ENCODE data around the gene SRSF4.
"Not testable (repeated sequence)": the region's sequence is repeated elsewhere in the genome, so short reads cannot be mapped to it uniquely, and the experiment has no call there.

Gene SRSF4

DNA sequence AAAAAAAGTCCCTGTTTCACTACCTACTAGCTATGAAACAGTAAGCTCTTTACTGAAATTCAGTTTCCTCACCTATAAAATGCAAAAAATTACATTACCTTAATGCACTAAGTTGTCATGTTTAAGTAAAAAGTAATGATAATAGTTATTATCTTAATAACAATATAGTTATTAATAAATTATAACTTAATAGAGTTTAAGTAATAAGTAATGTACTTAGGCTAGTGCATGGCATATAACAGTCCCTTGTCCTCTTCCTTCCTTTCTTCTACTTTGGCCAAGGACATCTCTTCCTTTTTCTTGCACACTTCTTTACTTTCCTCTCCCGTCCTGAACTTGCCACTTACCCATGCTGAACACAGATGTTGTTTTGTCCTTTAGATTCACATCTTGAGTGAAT, 67.0 kb downstream of the SRSF4 start:
- H3K27ac ChIP-seq, result no peak overlapping the region
- TF ChIP-seq, protein P1, sequence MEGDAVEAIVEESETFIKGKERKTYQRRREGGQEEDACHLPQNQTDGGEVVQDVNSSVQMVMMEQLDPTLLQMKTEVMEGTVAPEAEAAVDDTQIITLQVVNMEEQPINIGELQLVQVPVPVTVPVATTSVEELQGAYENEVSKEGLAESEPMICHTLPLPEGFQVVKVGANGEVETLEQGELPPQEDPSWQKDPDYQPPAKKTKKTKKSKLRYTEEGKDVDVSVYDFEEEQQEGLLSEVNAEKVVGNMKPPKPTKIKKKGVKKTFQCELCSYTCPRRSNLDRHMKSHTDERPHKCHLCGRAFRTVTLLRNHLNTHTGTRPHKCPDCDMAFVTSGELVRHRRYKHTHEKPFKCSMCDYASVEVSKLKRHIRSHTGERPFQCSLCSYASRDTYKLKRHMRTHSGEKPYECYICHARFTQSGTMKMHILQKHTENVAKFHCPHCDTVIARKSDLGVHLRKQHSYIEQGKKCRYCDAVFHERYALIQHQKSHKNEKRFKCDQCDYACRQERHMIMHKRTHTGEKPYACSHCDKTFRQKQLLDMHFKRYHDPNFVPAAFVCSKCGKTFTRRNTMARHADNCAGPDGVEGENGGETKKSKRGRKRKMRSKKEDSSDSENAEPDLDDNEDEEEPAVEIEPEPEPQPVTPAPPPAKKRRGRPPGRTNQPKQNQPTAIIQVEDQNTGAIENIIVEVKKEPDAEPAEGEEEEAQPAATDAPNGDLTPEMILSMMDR (IDR thresholded peaks at IDR 0.05), result no peak
- H3K4me3 ChIP-seq, result no peak overlapping the region
- DNase-seq (ENCODE audit: low spot score), result no peak

DNA sequence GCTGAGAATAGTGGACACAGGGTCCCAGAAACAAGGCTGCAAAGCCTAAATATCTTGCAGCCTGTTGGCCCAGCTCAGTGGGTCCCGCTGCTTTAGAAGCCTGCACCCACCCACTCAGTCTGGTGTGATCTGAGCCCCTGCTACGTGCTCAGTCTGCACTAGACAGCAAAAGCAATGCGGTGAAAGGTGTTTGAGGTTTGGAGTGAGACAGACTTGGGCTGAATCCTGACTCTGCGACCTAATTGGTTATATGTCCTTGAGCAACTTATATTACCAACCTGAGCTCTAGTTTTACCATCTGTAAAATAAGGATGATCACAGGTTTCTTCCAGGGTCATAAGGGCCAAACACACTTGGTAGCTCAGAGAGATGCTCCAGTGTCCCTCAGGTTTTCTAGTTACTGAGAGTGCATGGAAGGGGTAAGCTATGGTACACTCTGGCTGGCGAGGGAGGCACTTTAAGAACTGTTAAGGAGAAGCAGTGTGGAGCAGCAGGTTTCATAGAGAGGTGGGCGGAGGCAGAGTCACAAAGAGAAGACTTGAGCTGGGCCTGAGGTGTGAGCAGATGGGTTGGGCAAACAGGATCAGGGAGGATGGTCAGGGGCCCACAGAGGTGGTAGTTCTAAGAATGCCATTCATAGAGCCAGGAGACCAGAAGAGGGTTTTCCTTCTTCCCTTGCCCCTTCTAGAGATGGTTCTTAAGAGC, 68.1 kb downstream of the SRSF4 start:
- H3K4me3 ChIP-seq, result no peak overlapping the region
- H3K27ac ChIP-seq, result no peak overlapping the region
- no peak for DNase-seq (ENCODE audit: low spot score)
- TF ChIP-seq, protein P1 (IDR thresholded peaks at IDR 0.05), result no peak

DNA sequence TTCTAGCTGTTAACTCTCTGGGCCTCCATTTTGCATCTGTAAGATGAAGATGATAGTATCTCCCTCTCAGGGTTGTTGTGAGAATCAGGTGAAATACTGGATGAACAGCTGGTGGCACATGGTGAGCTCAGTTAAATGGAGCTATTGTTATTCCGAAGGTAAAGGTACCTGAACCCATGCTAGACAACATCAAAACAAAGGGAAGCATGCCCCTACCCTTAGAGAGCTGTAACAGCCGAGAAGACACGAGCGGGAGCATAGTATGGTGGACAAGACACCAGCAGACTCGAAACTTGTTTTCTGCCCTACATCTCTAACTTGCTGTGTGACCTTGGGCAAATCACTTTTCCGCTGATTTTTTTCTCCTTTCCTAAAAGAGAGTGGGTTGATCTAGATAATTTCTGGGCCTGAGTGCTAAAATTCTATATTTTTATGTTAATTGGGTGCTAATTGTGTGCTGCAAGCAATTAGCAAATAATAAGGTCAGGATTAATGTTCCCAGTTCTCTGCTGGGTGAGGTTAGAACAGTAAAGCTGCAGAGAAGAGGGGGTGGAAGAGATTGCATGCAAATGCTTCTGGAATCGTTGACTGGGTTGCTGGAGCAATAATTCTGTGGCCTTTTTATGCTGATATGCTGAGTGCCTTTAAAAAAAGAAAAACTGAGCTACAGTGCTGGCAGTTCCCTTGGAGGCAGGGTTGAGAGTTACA, 68.8 kb downstream of the SRSF4 start:
- no peak overlapping the region for H3K4me3 ChIP-seq
- DNase-seq (ENCODE audit: low spot score), result no peak
- TF ChIP-seq, protein P1 (IDR thresholded peaks at IDR 0.05), result no peak
- H3K27ac ChIP-seq, result no peak overlapping the region

DNA sequence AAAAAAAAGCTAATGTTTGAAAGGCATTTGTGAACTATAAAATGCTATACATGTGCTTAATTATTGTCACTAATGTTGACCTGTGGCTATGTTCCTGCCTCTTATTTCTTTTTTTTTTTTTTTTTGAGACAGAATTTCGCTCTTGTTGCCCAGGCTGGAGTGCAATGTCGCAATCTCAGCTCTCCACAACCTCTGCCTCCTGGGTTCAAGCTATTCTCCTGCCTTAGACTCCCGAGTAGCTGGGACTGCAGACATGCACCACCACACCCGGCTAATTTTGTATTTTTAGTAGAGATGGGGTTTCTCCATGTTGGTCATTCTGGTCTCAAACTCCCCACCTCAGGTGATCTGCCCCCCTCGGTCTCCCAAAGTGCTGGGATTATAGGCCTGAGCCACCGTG, 73.7 kb downstream of the SRSF4 start:
- DNase-seq (ENCODE audit: low spot score); H3K27ac ChIP-seq; H3K4me3 ChIP-seq: not testable (repeated sequence)

DNA sequence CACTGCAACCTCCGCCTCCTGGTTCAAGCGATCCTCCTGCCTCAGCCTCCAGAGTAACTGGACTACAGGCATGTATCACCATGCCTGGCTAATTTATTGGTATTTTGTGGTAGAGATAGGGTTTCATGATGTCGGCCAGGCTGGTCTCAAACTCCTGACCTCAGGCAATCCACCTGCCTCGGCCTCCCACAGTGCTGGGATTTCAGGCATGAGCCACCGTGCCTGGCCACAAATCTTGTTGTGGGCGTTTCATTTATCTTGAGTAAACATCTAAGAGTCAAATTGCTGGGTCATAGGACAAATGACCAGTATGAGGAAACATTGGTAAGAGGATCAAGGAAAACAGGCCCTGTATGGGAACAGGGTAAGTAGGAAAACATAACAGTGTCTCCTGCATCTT, 75.9 kb downstream of the SRSF4 start:
- no peak overlapping the region for H3K27ac ChIP-seq
- TF ChIP-seq, protein P1 (IDR thresholded peaks at IDR 0.05), result no peak
- H3K4me3 ChIP-seq, result no peak overlapping the region
- DNase-seq (ENCODE audit: low spot score), result no peak

DNA sequence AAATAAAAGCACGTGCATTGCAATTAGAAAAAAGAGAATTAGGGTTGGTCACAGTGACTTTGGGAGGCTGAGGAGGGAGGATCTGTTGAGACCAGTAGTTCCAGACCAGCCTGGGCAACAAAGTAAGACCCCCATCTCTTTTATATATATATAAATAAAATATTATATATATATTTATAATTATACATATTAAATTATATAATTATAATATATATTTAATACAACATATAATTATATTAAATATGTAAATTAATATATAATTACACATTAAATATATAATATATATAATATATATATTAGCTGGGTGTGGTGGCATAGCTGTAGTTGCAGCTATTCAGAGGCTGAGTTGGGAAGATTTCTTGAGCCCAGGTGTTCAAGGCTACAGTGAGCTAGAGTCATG, 81.2 kb downstream of the SRSF4 start:
- TF ChIP-seq, protein P1 (IDR thresholded peaks at IDR 0.05), result no peak
- no peak overlapping the region for H3K27ac ChIP-seq
- DNase-seq (ENCODE audit: low spot score), result no peak
- H3K4me3 ChIP-seq, result no peak overlapping the region

DNA sequence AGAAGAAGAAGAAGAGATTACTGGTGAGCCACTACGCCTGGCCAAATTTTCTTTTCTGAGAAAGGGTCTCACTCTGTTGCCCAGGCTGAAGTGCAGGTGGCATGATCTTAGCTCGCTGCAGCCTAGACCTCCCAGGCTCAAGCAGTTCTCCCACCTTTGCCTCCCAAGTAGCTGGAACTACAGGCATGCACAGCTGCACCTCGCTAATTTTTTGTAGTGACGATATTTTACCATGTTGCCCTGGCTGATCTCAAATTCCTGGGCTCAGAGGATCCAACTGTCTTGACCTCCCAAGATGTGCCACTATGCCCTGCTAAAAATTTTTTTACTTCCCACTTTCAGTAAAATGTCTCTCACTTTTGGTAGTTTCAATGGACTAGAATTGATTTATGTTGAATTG, 82.4 kb downstream of the SRSF4 start:
- no peak overlapping the region for H3K4me3 ChIP-seq
- H3K27ac ChIP-seq, result no peak overlapping the region
- no peak for DNase-seq (ENCODE audit: low spot score)
- TF ChIP-seq, protein P1 (IDR thresholded peaks at IDR 0.05), result no peak
